ENCODE results near the gene CD9.

GRCh38 chr12:6183689-6184428, 16.3 kb upstream of the CD9 start:
- TF ChIP-seq POLR2A (IDR thresholded peaks at IDR 0.05; ENCODE audit: low read depth, low read length) (no peak), POLR2AphosphoS5 (IDR thresholded peaks at IDR 0.05; ENCODE audit: low read depth, low read length) (no peak), TAF1 (IDR thresholded peaks at IDR 0.05; ENCODE audit: borderline replicate concordance, low read depth, low read length) (no peak)

Data from GM12892 (cell line).